Measurements from ENCODE around the gene ARMC9. TPM values are rescaled to one million over a fixed set of nuclear protein-coding genes. Genes with fewer than 3 reads are reported as not detected.
"Not testable (repeated sequence)": the region's sequence is repeated elsewhere in the genome, so short reads cannot be mapped to it uniquely, and the experiment has no call there.

ARMC9 gene
- total RNA-seq, 1 experiment from 2014 or later, result 19.9 TPM

- H3K4me3 ChIP-seq, result no peak overlapping the region
- H3K27me3 ChIP-seq, result no peaks in the 10 kb centered on the region
- no peak for DNase-seq
- peaks cover 51% of the 10 kb centered on the region for H3K36me3 ChIP-seq
- no peak overlapping the region for H3K27ac ChIP-seq
- H3K4me1 ChIP-seq, result no peaks in the 10 kb centered on the region
- no peaks in the 10 kb centered on the region for H3K9me3 ChIP-seq (replicated peaks)
These were observed 24.2 kb upstream of the ARMC9 start for GRCh38 chr2:231174211-231174651.

- Histone ChIP-seq H3K4me3 (no peak overlapping the region), H3K27ac (no peak overlapping the region), H3K27me3 (no peaks in the 10 kb centered on the region), H3K9me3 (replicated peaks) (no peaks in the 10 kb centered on the region), H3K36me3 (peaks cover 39% of the 10 kb centered on the region), H3K4me1 (peaks cover 4% of the 10 kb centered on the region; the same call in 1 of the 2 replicates)
- DNase-seq, result no peak
These were observed 22.4 kb upstream of the ARMC9 start for GRCh38 chr2:231176066-231176465.

DNA sequence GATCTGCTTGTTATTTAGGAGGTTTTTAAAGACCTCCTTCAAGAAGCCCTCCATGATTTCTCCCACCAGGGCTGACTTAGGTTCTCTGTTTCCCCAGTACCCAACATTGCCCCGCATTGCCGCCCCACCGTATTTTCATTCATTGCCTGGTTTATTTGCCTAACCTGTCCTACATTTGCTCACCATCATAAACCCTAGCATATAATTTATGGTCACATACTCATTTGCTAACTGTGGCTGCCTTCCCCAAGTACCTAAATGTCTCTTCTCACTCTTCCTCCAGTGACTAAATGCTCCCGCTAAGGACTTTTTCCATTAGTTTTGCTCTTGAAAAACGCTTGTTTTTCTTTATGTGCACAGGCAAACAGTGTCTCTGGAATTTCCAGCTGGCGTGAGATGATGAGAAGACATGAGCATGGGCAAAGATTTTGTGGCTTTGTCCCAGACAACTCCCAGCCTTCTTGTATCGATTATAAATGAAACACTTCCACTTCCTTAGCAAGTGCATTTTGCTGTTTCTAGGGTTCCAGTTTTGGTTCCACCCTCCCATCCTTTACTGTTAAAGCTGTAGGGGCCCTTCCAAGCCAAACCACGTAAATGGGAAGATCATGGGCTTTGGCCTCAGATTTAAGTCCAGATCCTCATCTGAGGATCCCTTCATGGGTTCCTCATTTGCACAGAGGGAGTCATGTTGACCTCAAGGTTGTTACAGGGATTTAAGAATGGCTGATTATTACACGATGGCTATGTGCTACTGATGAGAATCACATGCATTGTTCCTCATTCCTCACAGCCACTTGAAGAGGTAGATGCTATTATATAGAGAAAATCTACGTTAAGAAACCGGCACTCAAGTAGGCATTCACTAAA lies 21.0 kb upstream of the ARMC9 start:
- H3K27ac ChIP-seq, result no peak overlapping the region
- H3K4me3 ChIP-seq, result no peak overlapping the region
- peaks cover 7% of the 10 kb centered on the region for H3K4me1 ChIP-seq
- DNase-seq, result no peak
- no peaks in the 10 kb centered on the region for H3K27me3 ChIP-seq
- peaks cover 26% of the 10 kb centered on the region for H3K36me3 ChIP-seq
- no peaks in the 10 kb centered on the region for H3K9me3 ChIP-seq (replicated peaks)

- not testable (repeated sequence) for H3K27me3 ChIP-seq; H3K4me1 ChIP-seq; H3K27ac ChIP-seq; H3K4me3 ChIP-seq; H3K9me3 ChIP-seq (replicated peaks); DNase-seq
- H3K36me3 ChIP-seq, result peaks cover 15% of the 10 kb centered on the region
These were observed 19.6 kb upstream of the ARMC9 start for GRCh38 chr2:231178805-231179204.

- Histone ChIP-seq H3K27ac (peak overlapping the region; percentile 15), H3K4me3 (no peak overlapping the region), H3K9me3 (replicated peaks) (no peaks in the 10 kb centered on the region), H3K27me3 (no peaks in the 10 kb centered on the region), H3K4me1 (peaks cover 14% of the 10 kb centered on the region), H3K36me3 (no peaks in the 10 kb centered on the region; the same call in 1 of the 2 replicates)
- peak; percentile 59 to 69 for DNase-seq
These were observed 16.4 kb upstream of the ARMC9 start for GRCh38 chr2:231181860-231182512.

- peak overlapping the region; percentile 15; the same call in 1 of the 2 replicates for H3K27ac ChIP-seq
- H3K4me3 ChIP-seq, result no peak overlapping the region
- no peaks in the 10 kb centered on the region for H3K36me3 ChIP-seq
- no peaks in the 10 kb centered on the region for H3K9me3 ChIP-seq (replicated peaks)
- no peaks in the 10 kb centered on the region for H3K27me3 ChIP-seq
- peak in 1 of 2 experiments; percentile 43 for DNase-seq
- peaks cover 19% of the 10 kb centered on the region for H3K4me1 ChIP-seq
These were observed 15.9 kb upstream of the ARMC9 start for GRCh38 chr2:231182513-231182899.

DNA sequence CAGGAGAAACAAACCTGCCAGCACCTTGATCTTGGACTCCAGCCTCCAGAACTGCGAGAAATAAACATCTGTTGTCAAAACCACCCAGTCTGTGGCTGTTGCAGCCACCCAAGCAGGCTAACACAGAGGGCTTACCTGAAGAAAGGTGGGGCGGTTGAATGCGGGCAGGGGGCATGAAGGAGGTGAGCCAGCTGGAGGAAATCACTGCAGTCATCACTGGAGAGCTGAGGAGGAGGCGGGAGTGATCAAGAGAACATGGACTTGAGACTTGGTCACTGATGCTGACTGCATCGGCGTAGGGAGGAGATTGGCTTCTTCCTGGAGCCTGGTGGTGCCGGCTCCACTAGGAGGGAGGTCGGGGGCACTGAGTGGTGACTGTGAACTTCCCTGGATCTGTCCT lies 14.6 kb upstream of the ARMC9 start:
- Histone ChIP-seq H3K36me3 (no peaks in the 10 kb centered on the region), H3K27ac (no peak overlapping the region), H3K4me3 (no peak overlapping the region), H3K4me1 (peaks cover 30% of the 10 kb centered on the region), H3K9me3 (replicated peaks) (no peaks in the 10 kb centered on the region), H3K27me3 (no peaks in the 10 kb centered on the region)
- DNase-seq, result no peak

DNA sequence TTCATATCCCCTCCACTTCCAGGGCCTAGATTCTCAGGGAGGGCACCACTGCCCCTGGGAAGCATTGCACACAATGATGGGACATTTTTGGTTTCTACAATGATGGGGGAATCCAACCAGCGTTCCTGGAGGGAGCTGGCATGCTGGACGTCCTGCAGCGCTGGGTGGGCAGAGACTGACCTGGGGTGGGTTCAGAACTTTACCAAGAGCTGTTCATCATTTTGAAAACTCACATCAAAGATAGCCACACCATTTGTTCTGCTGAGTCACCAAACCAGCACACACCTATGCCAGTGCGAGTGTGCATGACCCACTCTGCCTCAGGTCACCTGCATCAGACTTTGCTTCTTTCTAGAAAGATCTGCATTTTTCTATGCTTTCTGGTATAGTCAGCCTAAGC lies 14.1 kb upstream of the ARMC9 start:
- H3K4me3 ChIP-seq, result no peak overlapping the region
- peaks cover 30% of the 10 kb centered on the region for H3K4me1 ChIP-seq
- no peaks in the 10 kb centered on the region for H3K9me3 ChIP-seq (replicated peaks)
- no peak for DNase-seq
- H3K27ac ChIP-seq, result no peak overlapping the region
- H3K27me3 ChIP-seq, result no peaks in the 10 kb centered on the region
- H3K36me3 ChIP-seq, result no peaks in the 10 kb centered on the region

- Histone ChIP-seq H3K36me3 (no peaks in the 10 kb centered on the region), H3K4me1 (peaks cover 26% of the 10 kb centered on the region), H3K4me3 (no peak overlapping the region), H3K9me3 (replicated peaks) (no peaks in the 10 kb centered on the region), H3K27me3 (no peaks in the 10 kb centered on the region), H3K27ac (no peak overlapping the region)
- no peak for DNase-seq
These were observed 13.2 kb upstream of the ARMC9 start for GRCh38 chr2:231185050-231185725.

DNA sequence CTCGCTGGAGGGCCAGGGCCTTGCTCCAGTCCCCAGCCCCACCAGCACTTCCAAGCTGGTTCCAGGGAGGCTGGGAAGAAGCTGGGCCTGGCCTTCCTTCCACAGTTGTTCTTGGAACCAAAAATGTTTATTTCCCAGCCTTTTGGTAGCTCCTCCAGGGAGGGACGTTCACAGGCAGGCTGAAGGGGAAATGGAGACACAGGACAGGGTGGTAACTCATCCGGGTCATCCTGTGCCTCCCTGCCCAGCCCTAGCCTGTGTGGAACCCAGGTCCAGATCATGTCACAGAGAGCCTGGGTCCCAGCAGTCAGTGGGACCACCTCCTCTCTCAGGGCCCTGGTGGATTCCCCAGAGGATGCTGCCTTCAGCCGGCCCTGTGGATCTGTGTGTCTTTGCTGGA lies 12.5 kb upstream of the ARMC9 start:
- no peak overlapping the region for H3K4me3 ChIP-seq
- H3K27me3 ChIP-seq, result no peaks in the 10 kb centered on the region
- H3K4me1 ChIP-seq, result peaks cover 25% of the 10 kb centered on the region
- no peak overlapping the region for H3K27ac ChIP-seq
- H3K36me3 ChIP-seq, result no peaks in the 10 kb centered on the region
- no peak for DNase-seq
- H3K9me3 ChIP-seq (replicated peaks), result no peaks in the 10 kb centered on the region

DNA sequence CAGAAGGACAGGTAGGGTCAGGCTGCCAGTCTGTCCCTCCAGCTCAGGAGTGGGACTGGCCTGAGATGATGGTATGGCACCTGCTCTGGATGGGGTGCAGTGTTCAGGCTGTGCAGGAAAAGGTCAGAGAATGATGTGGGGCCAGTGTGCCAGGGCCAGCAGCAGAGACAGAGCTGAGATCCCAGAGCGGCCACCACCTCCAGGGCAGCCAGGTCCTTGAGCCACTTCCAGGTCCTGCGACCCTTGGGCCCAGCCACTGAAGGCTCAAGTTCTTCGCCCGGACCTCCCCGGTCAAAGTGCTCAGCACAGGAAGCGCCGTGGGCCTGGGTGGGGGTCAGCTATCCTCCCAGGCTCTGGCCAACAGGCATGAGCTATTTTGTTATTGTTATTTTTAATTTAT lies 12.1 kb upstream of the ARMC9 start:
- Histone ChIP-seq H3K27me3 (no peaks in the 10 kb centered on the region), H3K27ac (no peak overlapping the region), H3K9me3 (replicated peaks) (no peaks in the 10 kb centered on the region), H3K36me3 (no peaks in the 10 kb centered on the region), H3K4me3 (no peak overlapping the region), H3K4me1 (peaks cover 25% of the 10 kb centered on the region)
- no peak for DNase-seq

DNA sequence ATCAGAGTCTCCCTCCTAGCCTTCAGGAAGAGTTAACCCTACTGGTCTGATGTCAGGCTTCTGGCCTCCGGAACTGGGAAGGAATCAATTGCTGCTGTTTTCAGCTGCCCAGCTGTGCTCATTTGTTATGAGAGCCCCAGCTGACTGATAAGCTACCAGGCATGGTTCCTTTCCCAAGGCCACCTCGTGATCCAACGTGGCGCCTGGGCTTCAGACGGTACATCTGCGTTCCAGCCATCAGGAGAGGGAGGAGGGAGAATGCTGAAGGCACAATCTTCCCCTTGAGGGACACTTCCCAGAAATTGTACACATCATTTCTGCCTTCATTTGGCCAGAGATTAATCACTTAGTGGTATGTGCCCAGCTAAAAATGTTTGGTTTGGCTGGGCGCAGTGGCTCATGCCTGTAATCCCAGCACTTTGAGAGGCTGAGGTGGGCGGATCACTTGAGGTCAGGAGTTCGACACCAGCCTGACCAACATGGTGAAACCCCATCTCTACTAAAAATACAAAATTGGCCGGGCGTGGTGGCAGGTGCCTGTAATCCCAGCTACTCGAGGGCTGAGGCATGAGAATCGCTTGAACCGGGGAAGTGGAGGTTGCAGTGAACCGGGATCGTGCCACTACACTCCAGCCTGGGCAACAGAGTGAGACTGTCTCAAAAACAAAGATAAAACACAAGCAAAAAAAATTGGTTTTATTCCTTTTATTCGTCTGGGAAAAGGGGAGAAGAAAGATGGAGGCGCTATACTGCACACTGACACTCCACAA lies 10.5 kb upstream of the ARMC9 start:
- DNase-seq, result peak; percentile 82 to 88
- peak overlapping the region; percentile 47 for H3K27ac ChIP-seq
- no peaks in the 10 kb centered on the region for H3K27me3 ChIP-seq
- no peaks in the 10 kb centered on the region for H3K36me3 ChIP-seq
- H3K4me3 ChIP-seq, result no peak overlapping the region
- H3K4me1 ChIP-seq, result peaks cover 21% of the 10 kb centered on the region
- no peaks in the 10 kb centered on the region for H3K9me3 ChIP-seq (replicated peaks)

GRCh38 chr2:231188506-231189170 lies 9.8 kb upstream of the ARMC9 start:
- H3K27ac ChIP-seq, result peak overlapping the region; percentile 47; the same call in 1 of the 2 replicates
- H3K9me3 ChIP-seq (replicated peaks), result no peaks in the 10 kb centered on the region
- H3K36me3 ChIP-seq, result no peaks in the 10 kb centered on the region
- H3K4me1 ChIP-seq, result peaks cover 21% of the 10 kb centered on the region
- no peaks in the 10 kb centered on the region for H3K27me3 ChIP-seq
- no peak overlapping the region for H3K4me3 ChIP-seq
- no peak for DNase-seq

- no peak overlapping the region for H3K4me3 ChIP-seq
These were observed 9.3 kb upstream of the ARMC9 start for GRCh38 chr2:231189171-231189530.

More at GRCh38 chr2:231189171-231189530, 9.3 kb upstream of the ARMC9 start:
- no peak for DNase-seq
- peaks cover 21% of the 10 kb centered on the region for H3K4me1 ChIP-seq
- H3K9me3 ChIP-seq (replicated peaks), result no peaks in the 10 kb centered on the region
- no peaks in the 10 kb centered on the region for H3K27me3 ChIP-seq
- H3K36me3 ChIP-seq, result no peaks in the 10 kb centered on the region
- no peak overlapping the region for H3K27ac ChIP-seq

Data from SJCRH30 (cell line).